Transverse colon (tissue), 4 donors: ENCODE measurements around the gene CCDC74A.
"Not testable (repeated sequence)": the region's sequence is repeated elsewhere in the genome, so short reads cannot be mapped to it uniquely, and the experiment has no call there.

Experiments used
- CTCF ChIP-seq, 5 experiments: fragments of 200-600 bp in 3 of 5; fragments of 450-650 bp in 2 of 5; sonication (generic) in 3 of 5; IDR thresholded peaks; 1 replicate in 2 of 5; 2 replicates in 3 of 5; pipeline ENCODE4 v1.5.1; 2016 to 2017; ENCODE audit warnings: antibody characterized with exemption in 5 of 5, inconsistent platforms in 3 of 5, mild to moderate bottlenecking in 2 of 5, moderate library complexity in 1 of 5
- EP300 ChIP-seq: sonication (generic); formaldehyde crosslinking; IDR thresholded peaks from one replicate; pipeline ENCODE4 v1.6.1; 2017; ENCODE audit warnings: antibody characterized with exemption, low read depth
- POLR2A ChIP-seq: fragments of 450-650 bp; IDR thresholded peaks from one replicate; pipeline ENCODE4 v1.6.1; 2016; ENCODE audit warnings: antibody characterized with exemption, mild to moderate bottlenecking, moderate library complexity
- POLR2AphosphoS5 ChIP-seq, 3 donors: sonication (generic); formaldehyde crosslinking; IDR thresholded peaks; one replicate each; pipeline ENCODE4 v1.6.1; 2016; ENCODE audit warnings: antibody characterized with exemption in 3 of 3

GRCh38 chr2:131482506-131483155 lies 45.1 kb upstream of the CCDC74A start:
- TF ChIP-seq CTCF (IDR thresholded peaks at IDR 0.05); POLR2AphosphoS5 (IDR thresholded peaks at IDR 0.05); POLR2A; EP300: not testable (repeated sequence)
